ENCODE results near the gene SNAP91. TPM values are rescaled to one million over a fixed set of nuclear protein-coding genes. Genes with fewer than 3 reads are reported as not detected.
"Not testable (repeated sequence)": the region's sequence is repeated elsewhere in the genome, so short reads cannot be mapped to it uniquely, and the experiment has no call there.

Gene SNAP91
- total RNA-seq, 1 donor: 0.72 TPM

GRCh38 chr6:83589076-83589475 is 119.8 kb downstream of the SNAP91 start:
- H3K9me3 ChIP-seq (ENCODE audit: low read depth, low read length): no peaks in the 10 kb centered on the region
- no peak for DNase-seq (ENCODE audit: insufficient read length, low spot score, missing footprints)
- no peak overlapping the region for H3K27ac ChIP-seq (ENCODE audit: low read depth, low read length)
- H3K4me1 ChIP-seq (ENCODE audit: insufficient read depth, low read length): no peaks in the 10 kb centered on the region
- no peak overlapping the region for H2AFZ ChIP-seq (ENCODE audit: low read length)
- H3K27me3 ChIP-seq (ENCODE audit: insufficient read depth, low read length): no peaks in the 10 kb centered on the region
- TF ChIP-seq CTCF (IDR thresholded peaks at IDR 0.05; ENCODE audit: extremely low read depth, low read depth, low read length): no peak
- H3K36me3 ChIP-seq (ENCODE audit: insufficient read depth, low read length): no peaks in the 10 kb centered on the region
- H3K4me2 ChIP-seq (ENCODE audit: insufficient read depth, low read length): no peak overlapping the region
- H3K79me2 ChIP-seq (ENCODE audit: insufficient read depth, low read length): no peaks in the 10 kb centered on the region
- no peaks in the 10 kb centered on the region for H4K20me1 ChIP-seq (ENCODE audit: insufficient read depth, low read length)
- no peak overlapping the region for H3K4me3 ChIP-seq (ENCODE audit: insufficient read depth, low read length)

- Histone ChIP-seq H3K36me3 (ENCODE audit: insufficient read depth, low read length) (no peaks in the 10 kb centered on the region), H4K20me1 (ENCODE audit: insufficient read depth, low read length) (no peaks in the 10 kb centered on the region), H3K27ac (ENCODE audit: low read depth, low read length) (no peak overlapping the region), H3K9me3 (ENCODE audit: low read depth, low read length) (no peaks in the 10 kb centered on the region), H3K4me1 (ENCODE audit: insufficient read depth, low read length) (no peaks in the 10 kb centered on the region), H3K4me3 (ENCODE audit: insufficient read depth, low read length) (no peak overlapping the region), H3K4me2 (ENCODE audit: insufficient read depth, low read length) (no peak overlapping the region), H3K79me2 (ENCODE audit: insufficient read depth, low read length) (no peaks in the 10 kb centered on the region), H3K27me3 (ENCODE audit: insufficient read depth, low read length) (no peaks in the 10 kb centered on the region), H2AFZ (ENCODE audit: low read length) (no peak overlapping the region)
- no peak for TF ChIP-seq CTCF (IDR thresholded peaks at IDR 0.05; ENCODE audit: extremely low read depth, low read depth, low read length)
- no peak for DNase-seq (ENCODE audit: insufficient read length, low spot score, missing footprints)
Measured at GRCh38 chr6:83578057-83578456, 130.8 kb downstream of the SNAP91 start.

GRCh38 chr6:83574783-83575182 is 134.1 kb downstream of the SNAP91 start:
- no peak overlapping the region for H2AFZ ChIP-seq (ENCODE audit: low read length)
- no peak overlapping the region for H3K27ac ChIP-seq (ENCODE audit: low read depth, low read length)
- no peaks in the 10 kb centered on the region for H3K79me2 ChIP-seq (ENCODE audit: insufficient read depth, low read length)
- H3K4me2 ChIP-seq (ENCODE audit: insufficient read depth, low read length): no peak overlapping the region
- TF ChIP-seq CTCF (IDR thresholded peaks at IDR 0.05; ENCODE audit: extremely low read depth, low read depth, low read length): no peak
- H3K4me1 ChIP-seq (ENCODE audit: insufficient read depth, low read length): no peaks in the 10 kb centered on the region
- H3K36me3 ChIP-seq (ENCODE audit: insufficient read depth, low read length): no peaks in the 10 kb centered on the region
- no peak overlapping the region for H3K4me3 ChIP-seq (ENCODE audit: insufficient read depth, low read length)
- DNase-seq (ENCODE audit: insufficient read length, low spot score, missing footprints): no peak
- no peaks in the 10 kb centered on the region for H4K20me1 ChIP-seq (ENCODE audit: insufficient read depth, low read length)
- H3K27me3 ChIP-seq (ENCODE audit: insufficient read depth, low read length): no peaks in the 10 kb centered on the region
- no peaks in the 10 kb centered on the region for H3K9me3 ChIP-seq (ENCODE audit: low read depth, low read length)

- H3K79me2 ChIP-seq (ENCODE audit: insufficient read depth, low read length); H3K27ac ChIP-seq (ENCODE audit: low read depth, low read length); H3K36me3 ChIP-seq (ENCODE audit: insufficient read depth, low read length); H3K4me1 ChIP-seq (ENCODE audit: insufficient read depth, low read length); H3K27me3 ChIP-seq (ENCODE audit: insufficient read depth, low read length); H3K9me3 ChIP-seq (ENCODE audit: low read depth, low read length); H3K4me2 ChIP-seq (ENCODE audit: insufficient read depth, low read length); H2AFZ ChIP-seq (ENCODE audit: low read length); H4K20me1 ChIP-seq (ENCODE audit: insufficient read depth, low read length); DNase-seq (ENCODE audit: insufficient read length, low spot score, missing footprints); H3K4me3 ChIP-seq (ENCODE audit: insufficient read depth, low read length): not testable (repeated sequence)
Measured at GRCh38 chr6:83571663-83572185, 137.2 kb downstream of the SNAP91 start.
